PC-9 (cell line): ENCODE data around the gene LGALS9. TPM values are rescaled to one million over a fixed set of nuclear protein-coding genes. Genes with fewer than 3 reads are reported as not detected.
A peak's percentile ranks its signal among the peaks of the same experiment; 100 is the strongest.

Experiments
- BruUV-seq: library from RNA; stranded (reverse); fragments of 400-500 nt; replicated peaks from 2 replicates; lab custom pipeline; 2021; lab: Mats Ljungman, UMichigan
- CTCF ChIA-PET: fragments of 300-600 bp; sonication (Branson Sonifier 250); formaldehyde crosslinking; loops from one replicate; lab custom pipeline; 2022; ENCODE audit warnings: antibody characterized with exemption; lab: Charles Lee
- POLR2A ChIA-PET: fragments of 300-600 bp; sonication (Branson Sonifier 250); formaldehyde crosslinking; loops from one replicate; lab custom pipeline; 2022; ENCODE audit warnings: antibody characterized with exemption; ENCODE audit not compliant: unreplicated experiment; lab: Charles Lee
- DNase-seq, 2 experiments: peaks; one replicate each; pipeline versions ENCODE4 v3.0.0 to v3.0.0-alpha.2; 2015 to 2022; ENCODE audit warnings: mixed read lengths in 1 of 2
- H2AFZ ChIP-seq: fragments of 200-600 bp; sonication (generic); 2 replicates; pipeline ENCODE4 v1.8.1; 2017; ENCODE audit warnings: antibody characterized with exemption
- H3F3A ChIP-seq: fragments of 200-600 bp; sonication (generic); 2 replicates; pipeline ENCODE4 v1.8.1; 2017; ENCODE audit warnings: antibody characterized with exemption, mild to moderate bottlenecking, low read depth; ENCODE audit not compliant: insufficient read depth
- H3K27ac ChIP-seq: fragments of 200-600 bp; sonication (generic); 2 replicates; pipeline ENCODE4 v1.6.1; 2016; ENCODE audit warnings: mixed run types
- H3K27me3 ChIP-seq: fragments of 200-600 bp; sonication (generic); 2 replicates; pipeline ENCODE4 v1.6.1; 2016; ENCODE audit warnings: low read depth, mixed run types; ENCODE audit not compliant: insufficient read depth
- H3K36me3 ChIP-seq: fragments of 200-600 bp; sonication (generic); 2 replicates; pipeline ENCODE4 v1.6.1; 2016; ENCODE audit warnings: low read depth, mixed run types
- H3K4me1 ChIP-seq: fragments of 200-600 bp; sonication (generic); replicated peaks from 2 replicates; pipeline ENCODE4 v1.6.1; 2016; ENCODE audit warnings: mixed run types; ENCODE audit not compliant: insufficient read depth
- H3K4me2 ChIP-seq: fragments of 200-600 bp; sonication (generic); 2 replicates; pipeline ENCODE4 v1.6.1; 2017; ENCODE audit warnings: mixed run types
- H3K4me3 ChIP-seq: fragments of 200-600 bp; sonication (generic); 2 replicates; pipeline ENCODE4 v1.6.1; 2016; ENCODE audit warnings: mixed run types
- H3K79me2 ChIP-seq: fragments of 200-600 bp; sonication (generic); 2 replicates; pipeline ENCODE4 v1.6.1; 2017; ENCODE audit warnings: low read depth, mixed run types
- H3K9me2 ChIP-seq: fragments of 200-600 bp; sonication (generic); 2 replicates; pipeline ENCODE4 v1.8.1; 2017; ENCODE audit warnings: mild to moderate bottlenecking; ENCODE audit not compliant: insufficient read depth
- H3K9me3 ChIP-seq: fragments of 200-600 bp; sonication (generic); 2 replicates; pipeline ENCODE4 v1.8.1; 2016; ENCODE audit warnings: low read depth; ENCODE audit not compliant: insufficient read depth
- H4K20me1 ChIP-seq: fragments of 200-600 bp; sonication (generic); 2 replicates; pipeline ENCODE4 v1.8.1; 2017; ENCODE audit not compliant: insufficient read depth
- EZH2 ChIP-seq: fragments of 200-600 bp; sonication (generic); IDR thresholded peaks from 2 replicates; pipeline ENCODE4 v1.8.0; 2017; ENCODE audit warnings: antibody characterized with exemption, low read depth
- intact Hi-C: fragments of 100-400 bp; cut with micrococcal nuclease; formaldehyde crosslinking; loops from one replicate; pipeline ENCODE4 v1.10.0; 2022; ENCODE audit not compliant: unreplicated experiment
- total RNA-seq: library from RNA; stranded (reverse); gene quantifications from 2 replicates; pipeline ENCODE4 v1.2.3, GENCODE V29; 2021
- TF ChIP-seq, protein P1 (sequence below): fragments of 200-600 bp; sonication (generic); conservative IDR thresholded peaks from 2 replicates; pipeline ENCODE4 v1.6.1; 2017; ENCODE audit warnings: mixed run types, antibody characterized with exemption, mild to moderate bottlenecking, moderate library complexity

Gene LGALS9
- total RNA-seq, 1 experiment from 2014 or later, result 14.5 TPM

DNA sequence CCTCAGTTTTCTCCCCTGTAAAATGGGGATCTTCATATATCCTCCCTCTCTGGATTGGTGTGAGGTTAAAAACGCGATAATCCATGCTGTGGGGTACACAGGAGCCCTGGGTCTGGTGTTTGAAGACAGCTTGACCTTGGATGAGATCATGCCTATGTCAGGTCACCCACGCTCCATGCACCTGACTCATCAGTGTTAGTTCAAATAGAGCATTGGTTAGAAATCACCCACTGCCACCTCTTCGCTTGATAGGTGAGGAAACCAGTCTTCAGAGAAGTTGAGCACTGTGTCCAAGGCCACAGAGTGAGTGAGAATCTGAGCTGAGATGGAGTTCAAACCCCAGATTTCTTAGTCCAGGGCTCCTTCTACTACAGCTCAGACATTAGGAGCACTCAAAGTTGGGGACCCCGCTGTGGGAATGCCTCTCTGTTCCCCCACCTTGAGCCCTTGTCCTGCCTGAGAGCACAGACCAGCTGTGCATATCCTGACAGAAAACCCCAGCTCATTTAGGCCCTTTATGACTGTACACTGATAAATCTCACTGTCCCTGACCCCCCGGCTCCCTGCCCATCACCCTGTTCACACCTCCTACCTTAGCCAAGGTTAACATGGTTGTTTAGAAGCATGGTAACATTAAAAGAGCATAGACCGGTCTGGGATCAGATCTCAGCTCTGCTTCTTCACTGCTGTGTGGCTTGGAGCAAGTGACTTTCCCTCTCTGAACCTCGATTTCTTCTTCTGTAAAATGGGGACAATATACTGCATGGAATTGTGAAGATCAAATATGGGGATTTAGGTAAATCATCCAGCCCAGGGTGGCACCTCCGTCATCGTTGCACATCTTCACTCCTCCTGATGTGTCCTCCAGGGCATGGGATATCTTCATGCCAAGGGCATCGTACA, 22.4 kb upstream of the LGALS9 start:
- TF ChIP-seq, protein P1, sequence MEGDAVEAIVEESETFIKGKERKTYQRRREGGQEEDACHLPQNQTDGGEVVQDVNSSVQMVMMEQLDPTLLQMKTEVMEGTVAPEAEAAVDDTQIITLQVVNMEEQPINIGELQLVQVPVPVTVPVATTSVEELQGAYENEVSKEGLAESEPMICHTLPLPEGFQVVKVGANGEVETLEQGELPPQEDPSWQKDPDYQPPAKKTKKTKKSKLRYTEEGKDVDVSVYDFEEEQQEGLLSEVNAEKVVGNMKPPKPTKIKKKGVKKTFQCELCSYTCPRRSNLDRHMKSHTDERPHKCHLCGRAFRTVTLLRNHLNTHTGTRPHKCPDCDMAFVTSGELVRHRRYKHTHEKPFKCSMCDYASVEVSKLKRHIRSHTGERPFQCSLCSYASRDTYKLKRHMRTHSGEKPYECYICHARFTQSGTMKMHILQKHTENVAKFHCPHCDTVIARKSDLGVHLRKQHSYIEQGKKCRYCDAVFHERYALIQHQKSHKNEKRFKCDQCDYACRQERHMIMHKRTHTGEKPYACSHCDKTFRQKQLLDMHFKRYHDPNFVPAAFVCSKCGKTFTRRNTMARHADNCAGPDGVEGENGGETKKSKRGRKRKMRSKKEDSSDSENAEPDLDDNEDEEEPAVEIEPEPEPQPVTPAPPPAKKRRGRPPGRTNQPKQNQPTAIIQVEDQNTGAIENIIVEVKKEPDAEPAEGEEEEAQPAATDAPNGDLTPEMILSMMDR, result no peak
- TF ChIP-seq EZH2, result no peak
- Histone ChIP-seq H3K79me2 (no peaks in the 10 kb centered on the region), H3K4me1 (peaks cover 11% of the 10 kb centered on the region), H3F3A (peaks cover 4% of the 10 kb centered on the region; the same call in 1 of the 2 replicates), H2AFZ (no peak overlapping the region), H3K9me3 (no peaks in the 10 kb centered on the region), H4K20me1 (no peaks in the 10 kb centered on the region), H3K4me3 (no peak overlapping the region), H3K4me2 (no peak overlapping the region), H3K9me2 (no peaks in the 10 kb centered on the region), H3K36me3 (no peaks in the 10 kb centered on the region), H3K27ac (no peak overlapping the region), H3K27me3 (no peaks in the 10 kb centered on the region)
- CTCF ChIA-PET, result no interaction called here
- BruUV-seq, result no TSS peak
- POLR2A ChIA-PET, result no interaction called here
- intact Hi-C loops, result loop anchor here (1.0 kb wide), 1 partner anchor 43 kb away; no protein-coding TSS in a partner anchor
- DNase-seq, result no peak

DNA sequence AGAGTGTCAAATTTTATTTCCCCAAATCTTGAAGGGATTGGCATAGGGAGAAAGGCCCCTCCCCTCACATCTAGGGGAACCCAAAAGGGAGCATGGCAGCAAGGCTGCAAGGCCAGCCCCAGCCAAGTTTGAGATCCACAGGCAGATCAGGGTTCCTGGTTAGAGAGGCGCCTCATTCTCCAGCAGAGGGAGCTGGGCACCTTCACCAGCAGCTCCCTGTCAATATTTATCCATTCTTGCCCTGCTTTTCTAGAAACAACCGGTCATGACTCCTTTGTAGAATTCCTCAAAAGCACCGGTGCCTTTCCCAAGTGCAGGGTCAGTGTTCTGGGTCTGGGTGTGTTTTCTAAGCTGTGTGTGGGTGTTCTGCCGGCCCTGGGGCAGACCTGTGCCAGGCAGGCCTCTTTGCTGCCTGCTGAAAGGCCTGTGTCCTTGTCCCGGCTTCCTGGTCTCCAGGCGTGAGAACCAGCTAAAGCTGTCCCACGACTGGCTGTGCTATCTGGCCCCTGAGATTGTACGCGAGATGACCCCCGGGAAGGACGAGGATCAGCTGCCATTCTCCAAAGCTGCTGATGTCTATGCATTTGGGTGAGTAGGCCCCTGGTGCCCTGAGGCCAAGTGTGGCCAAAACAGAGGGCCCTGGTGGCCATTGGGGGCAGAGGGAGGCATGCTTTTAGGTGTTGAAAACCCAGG, 21.2 kb upstream of the LGALS9 start:
- H3K27ac ChIP-seq, result no peak overlapping the region
- DNase-seq, result peak in 1 of 2 experiments; percentile 25
- intact Hi-C loops, result loop anchor here (1.0 kb wide), 1 partner anchor 42 kb away; no protein-coding TSS in a partner anchor
- POLR2A ChIA-PET, result no interaction called here
- H3F3A ChIP-seq, result peaks cover 1% of the 10 kb centered on the region; the same call in 1 of the 2 replicates
- no peak overlapping the region for H3K4me3 ChIP-seq
- H3K4me2 ChIP-seq, result no peak overlapping the region
- no peaks in the 10 kb centered on the region for H3K36me3 ChIP-seq
- no peak overlapping the region for H2AFZ ChIP-seq
- no peaks in the 10 kb centered on the region for H3K9me3 ChIP-seq
- CTCF ChIA-PET, result interaction anchor here (0.5 kb wide), 1 partner anchor 204 kb away, joined by 13 read pairs; no protein-coding TSS in a partner anchor
- no peaks in the 10 kb centered on the region for H3K79me2 ChIP-seq
- H3K27me3 ChIP-seq, result no peaks in the 10 kb centered on the region
- no TSS peak for BruUV-seq
- no peak for TF ChIP-seq EZH2
- TF ChIP-seq, protein P1, result peak; percentile 69
- H4K20me1 ChIP-seq, result no peaks in the 10 kb centered on the region
- no peaks in the 10 kb centered on the region for H3K9me2 ChIP-seq
- H3K4me1 ChIP-seq, result peaks cover 1% of the 10 kb centered on the region

DNA sequence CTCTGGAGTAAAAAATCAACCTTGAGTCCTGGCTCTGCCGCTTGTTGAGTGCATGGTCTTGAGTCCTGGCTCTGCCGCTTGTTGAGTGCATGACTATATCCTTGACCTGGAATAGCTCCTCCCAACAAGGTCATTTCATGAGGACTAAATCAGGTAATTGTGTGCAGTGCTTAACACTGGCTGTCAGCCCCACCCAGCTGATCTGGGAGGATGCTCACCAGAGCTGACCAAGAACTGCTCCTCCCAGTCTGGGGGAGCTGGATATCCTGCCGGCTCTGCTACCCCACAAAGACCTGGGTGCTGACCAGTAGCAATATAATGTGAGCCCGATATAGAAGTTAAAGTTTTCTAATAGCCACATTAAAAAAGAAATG, 20.7 kb upstream of the LGALS9 start:
- no peak overlapping the region for H3K4me3 ChIP-seq
- no peaks in the 10 kb centered on the region for H3K27me3 ChIP-seq
- H3K9me2 ChIP-seq, result no peaks in the 10 kb centered on the region
- H3F3A ChIP-seq, result no peaks in the 10 kb centered on the region
- no TSS peak for BruUV-seq
- H3K27ac ChIP-seq, result no peak overlapping the region
- DNase-seq, result no peak
- no peak overlapping the region for H3K4me2 ChIP-seq
- H3K36me3 ChIP-seq, result no peaks in the 10 kb centered on the region
- ChIA-PET CTCF (interaction anchor here (0.5 kb wide), 1 partner anchor 204 kb away, joined by 13 read pairs; no protein-coding TSS in a partner anchor), POLR2A (no interaction called here)
- no peak for TF ChIP-seq EZH2
- TF ChIP-seq, protein P1, result no peak
- intact Hi-C loops, result no loop called here
- H2AFZ ChIP-seq, result no peak overlapping the region
- H3K4me1 ChIP-seq, result no peaks in the 10 kb centered on the region
- H4K20me1 ChIP-seq, result no peaks in the 10 kb centered on the region
- no peaks in the 10 kb centered on the region for H3K79me2 ChIP-seq
- H3K9me3 ChIP-seq, result no peaks in the 10 kb centered on the region
